ENCODE results near the gene ROBO2.

DNA sequence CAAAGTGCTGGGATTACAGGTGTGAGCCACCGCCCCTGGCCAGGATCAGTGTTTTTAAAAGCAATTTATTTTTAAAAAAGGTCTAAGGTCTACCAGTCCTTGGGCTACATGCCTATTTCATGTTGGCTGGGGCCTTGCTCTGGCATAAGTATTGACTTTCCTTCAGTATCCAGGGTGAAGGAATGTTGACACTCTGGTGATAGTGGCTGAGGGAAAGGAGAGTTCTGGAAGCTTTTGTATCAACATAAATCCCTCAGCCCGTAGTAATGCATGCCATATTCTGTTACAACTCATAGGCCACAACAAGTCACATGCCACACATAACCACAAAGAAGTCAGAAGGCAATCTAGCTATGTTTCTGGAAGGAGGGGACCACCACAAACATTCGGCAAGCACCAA lies 273.9 kb downstream of the ROBO2 start:
- TF ChIP-seq, protein P1, sequence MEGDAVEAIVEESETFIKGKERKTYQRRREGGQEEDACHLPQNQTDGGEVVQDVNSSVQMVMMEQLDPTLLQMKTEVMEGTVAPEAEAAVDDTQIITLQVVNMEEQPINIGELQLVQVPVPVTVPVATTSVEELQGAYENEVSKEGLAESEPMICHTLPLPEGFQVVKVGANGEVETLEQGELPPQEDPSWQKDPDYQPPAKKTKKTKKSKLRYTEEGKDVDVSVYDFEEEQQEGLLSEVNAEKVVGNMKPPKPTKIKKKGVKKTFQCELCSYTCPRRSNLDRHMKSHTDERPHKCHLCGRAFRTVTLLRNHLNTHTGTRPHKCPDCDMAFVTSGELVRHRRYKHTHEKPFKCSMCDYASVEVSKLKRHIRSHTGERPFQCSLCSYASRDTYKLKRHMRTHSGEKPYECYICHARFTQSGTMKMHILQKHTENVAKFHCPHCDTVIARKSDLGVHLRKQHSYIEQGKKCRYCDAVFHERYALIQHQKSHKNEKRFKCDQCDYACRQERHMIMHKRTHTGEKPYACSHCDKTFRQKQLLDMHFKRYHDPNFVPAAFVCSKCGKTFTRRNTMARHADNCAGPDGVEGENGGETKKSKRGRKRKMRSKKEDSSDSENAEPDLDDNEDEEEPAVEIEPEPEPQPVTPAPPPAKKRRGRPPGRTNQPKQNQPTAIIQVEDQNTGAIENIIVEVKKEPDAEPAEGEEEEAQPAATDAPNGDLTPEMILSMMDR (conservative IDR thresholded peaks at IDR 0.05), result no peak
- TF ChIP-seq ZFX (IDR thresholded peaks at IDR 0.05), result no peak
